Measurements from ENCODE around the gene STK11. TPM values are rescaled to one million over a fixed set of nuclear protein-coding genes. Genes with fewer than 3 reads are reported as not detected.

Gene STK11
- total and polyA plus RNA-seq, 2 of the 4 experiments (the other 2 are of a cell fraction) = 39.3 to 42.8 TPM

- TF ChIP-seq BHLHE40 (IDR thresholded peaks at IDR 0.05; ENCODE audit: low read depth, low read length) (no peak), MXI1 (IDR thresholded peaks at IDR 0.05; ENCODE audit: borderline replicate concordance, low read depth, low read length) (0 out of 2 replicates have a peak, but pooled peaks have one; percentile 9), RCOR1 (IDR thresholded peaks at IDR 0.05; ENCODE audit: insufficient replicate concordance, low read length) (no peak)
Measured at GRCh38 chr19:1243768-1244692, 38.5 kb downstream of the STK11 start (continued).

All from IMR-90 (cell line).